ENCODE measurements around the gene MYO1H.

GRCh38 chr12:109473006-109473405 is 125.3 kb downstream of the MYO1H start:
- TF ChIP-seq CTCF (IDR thresholded peaks at IDR 0.05) (no peak), POLR2A (IDR thresholded peaks at IDR 0.05) (no peak)

Measured in uterus (tissue), 2 donors.